SU-DHL-6 (cell line): ENCODE data around the gene ALDH9A1.
"Not testable (repeated sequence)": the region's sequence is repeated elsewhere in the genome, so short reads cannot be mapped to it uniquely, and the experiment has no call there.

ENCODE experiments used
- H2AFZ ChIP-seq: fragments of 200-600 bp; sonication (generic); 2 replicates; pipeline ENCODE4 v1.6.1; 2014; ENCODE audit warnings: low read depth, mild to moderate bottlenecking, moderate library complexity, mixed read lengths, antibody characterized with exemption, low read length; ENCODE audit not compliant: severe bottlenecking
- H3F3A ChIP-seq: fragments of 200-600 bp; shearing (Covaris generic); 2 replicates; pipeline ENCODE4 v1.6.0; 2016; ENCODE audit warnings: antibody characterized with exemption, mild to moderate bottlenecking; ENCODE audit not compliant: insufficient read depth
- H3K27ac ChIP-seq: fragments of 200-600 bp; sonication (generic); 2 replicates; pipeline ENCODE4 v1.5.1; 2016; ENCODE audit warnings: low read depth, mild to moderate bottlenecking, low read length, moderate library complexity, mixed read lengths
- H3K27me3 ChIP-seq: fragments of 200-600 bp; sonication (generic), shearing (Covaris generic); 2 replicates; pipeline ENCODE4 v1.6.0; 2014; ENCODE audit warnings: mild to moderate bottlenecking, low read length
- H3K36me3 ChIP-seq: fragments of 200-600 bp; sonication (generic); 2 replicates; pipeline ENCODE4 v1.6.1; 2014; ENCODE audit warnings: mild to moderate bottlenecking, low read length, mixed read lengths
- H3K4me2 ChIP-seq: fragments of 300-600, 200-600 bp; shearing (Covaris generic), sonication (generic); 2 replicates; pipeline ENCODE4 v1.6.0; 2014; ENCODE audit warnings: low read length, low read depth, mild to moderate bottlenecking; ENCODE audit not compliant: poor library complexity, severe bottlenecking
- H3K4me3 ChIP-seq: fragments of 200-600 bp; sonication (generic); 2 replicates; pipeline ENCODE4 v1.5.1; 2014; ENCODE audit warnings: antibody characterized with exemption, low read length, mild to moderate bottlenecking, mixed read lengths; ENCODE audit not compliant: insufficient read depth, poor library complexity, severe bottlenecking
- H3K79me2 ChIP-seq: fragments of 200-600 bp; sonication (generic); 2 replicates; pipeline ENCODE4 v1.6.1; 2014; ENCODE audit warnings: mild to moderate bottlenecking, low read length, moderate library complexity; ENCODE audit not compliant: insufficient read depth
- H3K9ac ChIP-seq: fragments of 200-600 bp; sonication (generic); 2 replicates; pipeline ENCODE4 v1.7.0; 2014; ENCODE audit warnings: mild to moderate bottlenecking, low read length
- H3K9me2 ChIP-seq: fragments of 200-600 bp; sonication (generic); replicated peaks from 2 replicates; pipeline ENCODE4 v1.6.1; 2014; ENCODE audit warnings: low read length; ENCODE audit not compliant: insufficient read depth
- H3K9me3 ChIP-seq: fragments of 200-600 bp; sonication (generic); 2 replicates; pipeline ENCODE4 v1.6.1; 2014; ENCODE audit warnings: low read length, mixed read lengths; ENCODE audit not compliant: insufficient read depth
- H4K20me1 ChIP-seq: fragments of 200-600 bp; sonication (generic); 2 replicates; pipeline ENCODE4 v1.6.1; 2014; ENCODE audit warnings: low read depth, mild to moderate bottlenecking, antibody characterized with exemption, low read length, moderate library complexity, mixed read lengths
- EZH2phosphoT487 ChIP-seq: fragments of 200-600 bp; sonication (generic), shearing (Covaris generic); conservative IDR thresholded peaks from 2 replicates; pipeline ENCODE4 v1.6.1; 2018; ENCODE audit warnings: mild to moderate bottlenecking, antibody characterized with exemption, low read length, moderate library complexity, mixed read lengths
- TF ChIP-seq, protein P1 (sequence below): fragments of 200-600 bp; sonication (generic); IDR thresholded peaks from one replicate; pipeline ENCODE4 v1.5.1; 2017; ENCODE audit warnings: antibody characterized with exemption, mild to moderate bottlenecking, low read length, moderate library complexity; ENCODE audit not compliant: insufficient read depth, poor library complexity, severe bottlenecking

ALDH9A1 gene

DNA sequence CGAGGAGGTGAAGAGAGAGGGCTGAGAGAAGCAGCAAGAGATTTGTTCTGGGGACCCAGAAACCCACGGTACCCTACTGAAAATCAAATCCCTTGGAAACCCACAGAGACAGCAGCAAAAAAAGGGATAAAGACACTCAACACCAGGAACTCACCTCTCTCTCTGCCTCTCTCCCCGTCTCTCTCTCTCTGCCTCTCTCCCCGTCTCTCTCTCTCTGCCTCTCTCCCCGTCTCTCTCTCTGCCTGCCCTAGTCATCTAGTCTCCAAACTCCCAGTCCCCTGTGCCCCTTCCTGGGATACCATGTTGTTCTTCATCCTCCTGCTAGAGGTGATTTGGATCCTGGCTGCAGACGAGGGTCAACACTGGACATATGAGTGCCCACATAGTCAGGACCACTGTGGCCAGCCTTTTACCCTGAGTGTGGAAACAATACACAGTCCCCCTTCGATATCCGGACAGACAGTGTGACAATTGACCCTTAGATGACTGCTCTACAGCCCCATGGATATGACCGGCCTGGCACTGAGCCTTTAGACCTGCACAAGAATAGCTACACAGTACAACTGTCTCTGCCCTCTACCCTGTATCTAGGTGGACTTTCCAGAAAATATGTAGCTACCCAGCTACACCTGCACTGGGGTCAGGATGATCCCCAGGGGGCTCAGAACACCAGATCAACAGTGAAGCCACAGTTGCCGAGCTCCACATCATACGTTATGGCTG is 9.8 kb upstream of the ALDH9A1 start:
- Histone ChIP-seq H3K27ac (no peak overlapping the region), H3K36me3 (no peaks in the 10 kb centered on the region), H3K27me3 (no peaks in the 10 kb centered on the region), H2AFZ (no peak overlapping the region), H3K9me3 (no peaks in the 10 kb centered on the region), H3F3A (no peaks in the 10 kb centered on the region), H3K4me3 (no peak overlapping the region), H3K9me2 (no peaks in the 10 kb centered on the region), H4K20me1 (no peaks in the 10 kb centered on the region), H3K9ac (no peak overlapping the region), H3K79me2 (no peaks in the 10 kb centered on the region), H3K4me2 (no peak overlapping the region)
- TF ChIP-seq, protein P1, sequence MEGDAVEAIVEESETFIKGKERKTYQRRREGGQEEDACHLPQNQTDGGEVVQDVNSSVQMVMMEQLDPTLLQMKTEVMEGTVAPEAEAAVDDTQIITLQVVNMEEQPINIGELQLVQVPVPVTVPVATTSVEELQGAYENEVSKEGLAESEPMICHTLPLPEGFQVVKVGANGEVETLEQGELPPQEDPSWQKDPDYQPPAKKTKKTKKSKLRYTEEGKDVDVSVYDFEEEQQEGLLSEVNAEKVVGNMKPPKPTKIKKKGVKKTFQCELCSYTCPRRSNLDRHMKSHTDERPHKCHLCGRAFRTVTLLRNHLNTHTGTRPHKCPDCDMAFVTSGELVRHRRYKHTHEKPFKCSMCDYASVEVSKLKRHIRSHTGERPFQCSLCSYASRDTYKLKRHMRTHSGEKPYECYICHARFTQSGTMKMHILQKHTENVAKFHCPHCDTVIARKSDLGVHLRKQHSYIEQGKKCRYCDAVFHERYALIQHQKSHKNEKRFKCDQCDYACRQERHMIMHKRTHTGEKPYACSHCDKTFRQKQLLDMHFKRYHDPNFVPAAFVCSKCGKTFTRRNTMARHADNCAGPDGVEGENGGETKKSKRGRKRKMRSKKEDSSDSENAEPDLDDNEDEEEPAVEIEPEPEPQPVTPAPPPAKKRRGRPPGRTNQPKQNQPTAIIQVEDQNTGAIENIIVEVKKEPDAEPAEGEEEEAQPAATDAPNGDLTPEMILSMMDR, result no peak
- TF ChIP-seq EZH2phosphoT487, result no peak

DNA sequence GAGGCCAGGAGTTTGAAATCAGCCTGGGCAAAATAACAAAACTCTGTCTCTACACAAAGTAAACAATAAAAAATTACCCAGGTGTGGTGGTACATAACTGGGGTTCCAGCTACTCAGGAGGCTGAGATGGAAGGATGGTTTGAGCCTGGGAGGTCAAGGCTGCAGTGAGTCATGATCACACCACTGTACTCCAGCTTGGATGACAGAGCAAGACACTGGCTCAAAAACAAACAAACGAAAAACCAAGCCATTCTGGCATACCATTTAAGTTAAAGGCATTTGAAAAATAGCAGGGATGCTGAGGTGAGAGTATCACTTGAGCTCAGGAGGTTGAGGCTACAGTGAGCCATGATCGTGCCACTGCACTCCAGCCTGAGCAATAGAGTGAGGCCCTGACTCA is 5.3 kb upstream of the ALDH9A1 start:
- H2AFZ ChIP-seq, result no peak overlapping the region
- H3K9me3 ChIP-seq, result no peaks in the 10 kb centered on the region
- H3K4me2 ChIP-seq, result no peak overlapping the region
- no peaks in the 10 kb centered on the region for H3F3A ChIP-seq
- no peaks in the 10 kb centered on the region for H3K9me2 ChIP-seq
- H3K36me3 ChIP-seq, result no peaks in the 10 kb centered on the region
- no peaks in the 10 kb centered on the region for H4K20me1 ChIP-seq
- H3K9ac ChIP-seq, result no peak overlapping the region
- H3K79me2 ChIP-seq, result no peaks in the 10 kb centered on the region
- H3K27ac ChIP-seq, result no peak overlapping the region
- no peak overlapping the region for H3K4me3 ChIP-seq
- no peaks in the 10 kb centered on the region for H3K27me3 ChIP-seq
- TF ChIP-seq EZH2phosphoT487, result no peak

DNA sequence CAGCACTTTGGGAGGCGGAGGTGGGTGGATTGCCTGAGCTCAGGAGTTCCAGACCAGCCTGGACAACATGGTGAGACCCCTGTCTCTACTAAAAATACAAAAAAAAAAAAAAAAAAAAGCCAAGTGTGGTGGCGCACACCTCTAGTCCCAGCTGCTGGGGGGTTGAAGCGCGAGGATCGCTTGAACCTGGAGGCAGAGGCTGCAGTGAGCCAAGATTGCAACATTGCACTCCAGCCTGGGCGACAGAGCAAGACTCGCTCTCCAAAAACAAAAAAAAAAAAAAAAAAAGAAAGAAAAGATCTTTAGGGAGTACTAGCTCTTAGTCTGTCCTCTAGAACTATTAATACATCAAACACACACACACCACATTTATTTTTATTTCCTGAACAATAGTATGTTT is 3.6 kb upstream of the ALDH9A1 start:
- H3F3A ChIP-seq, H3K27ac ChIP-seq, H3K27me3 ChIP-seq, H3K9ac ChIP-seq, H4K20me1 ChIP-seq, H3K79me2 ChIP-seq, H2AFZ ChIP-seq, H3K9me3 ChIP-seq, H3K4me2 ChIP-seq, H3K36me3 ChIP-seq, H3K9me2 ChIP-seq, H3K4me3 ChIP-seq: not testable (repeated sequence)

DNA sequence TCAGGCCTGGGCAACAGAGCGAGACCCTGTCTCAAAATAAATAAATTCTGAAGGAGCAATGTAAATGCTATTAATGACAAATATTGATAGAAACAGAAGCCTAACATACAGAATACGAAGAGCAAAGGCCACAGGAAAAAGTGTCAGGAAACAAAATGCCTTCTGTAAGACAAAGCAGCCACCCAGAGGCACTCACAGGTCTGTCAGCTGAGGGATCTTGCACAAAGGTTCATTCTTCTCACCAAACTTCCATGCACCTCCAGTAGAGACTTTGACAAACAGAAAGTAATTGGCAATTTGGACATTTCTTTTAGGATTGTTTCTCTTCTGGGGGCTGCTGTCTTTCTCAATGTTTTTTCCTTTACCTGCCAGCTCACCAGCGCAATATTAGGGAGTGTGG is 1.2 kb upstream of the ALDH9A1 start:
- peaks cover 27% of the 10 kb centered on the region for H3K79me2 ChIP-seq
- no peaks in the 10 kb centered on the region for H3K27me3 ChIP-seq
- H4K20me1 ChIP-seq, result no peaks in the 10 kb centered on the region
- H3K4me2 ChIP-seq, result no peak overlapping the region
- H3K9me3 ChIP-seq, result no peaks in the 10 kb centered on the region
- no peak overlapping the region for H3K4me3 ChIP-seq
- H2AFZ ChIP-seq, result no peak overlapping the region
- TF ChIP-seq, protein P1, result no peak
- no peak for TF ChIP-seq EZH2phosphoT487
- H3K27ac ChIP-seq, result no peak overlapping the region
- peaks cover 6% of the 10 kb centered on the region; the same call in 1 of the 2 replicates for H3F3A ChIP-seq
- H3K36me3 ChIP-seq, result no peaks in the 10 kb centered on the region
- no peak overlapping the region for H3K9ac ChIP-seq
- no peaks in the 10 kb centered on the region for H3K9me2 ChIP-seq
